Measurements from ENCODE around the gene WSCD1.

DNA sequence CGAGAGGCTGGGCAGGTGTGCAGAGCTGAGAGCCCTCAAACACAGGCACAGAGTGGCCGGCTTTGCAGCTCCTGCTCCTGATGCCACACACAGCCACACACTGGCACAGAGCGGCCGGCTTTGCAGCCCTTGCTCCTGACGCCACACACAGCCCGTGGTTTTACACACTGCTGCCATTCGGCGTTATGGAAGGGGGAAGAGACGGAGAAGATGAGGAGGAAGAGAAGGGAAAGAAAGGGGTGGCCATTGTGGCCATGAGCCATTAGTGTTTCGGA, 26.8 kb downstream of the WSCD1 start:
- TF ChIP-seq, protein P1, sequence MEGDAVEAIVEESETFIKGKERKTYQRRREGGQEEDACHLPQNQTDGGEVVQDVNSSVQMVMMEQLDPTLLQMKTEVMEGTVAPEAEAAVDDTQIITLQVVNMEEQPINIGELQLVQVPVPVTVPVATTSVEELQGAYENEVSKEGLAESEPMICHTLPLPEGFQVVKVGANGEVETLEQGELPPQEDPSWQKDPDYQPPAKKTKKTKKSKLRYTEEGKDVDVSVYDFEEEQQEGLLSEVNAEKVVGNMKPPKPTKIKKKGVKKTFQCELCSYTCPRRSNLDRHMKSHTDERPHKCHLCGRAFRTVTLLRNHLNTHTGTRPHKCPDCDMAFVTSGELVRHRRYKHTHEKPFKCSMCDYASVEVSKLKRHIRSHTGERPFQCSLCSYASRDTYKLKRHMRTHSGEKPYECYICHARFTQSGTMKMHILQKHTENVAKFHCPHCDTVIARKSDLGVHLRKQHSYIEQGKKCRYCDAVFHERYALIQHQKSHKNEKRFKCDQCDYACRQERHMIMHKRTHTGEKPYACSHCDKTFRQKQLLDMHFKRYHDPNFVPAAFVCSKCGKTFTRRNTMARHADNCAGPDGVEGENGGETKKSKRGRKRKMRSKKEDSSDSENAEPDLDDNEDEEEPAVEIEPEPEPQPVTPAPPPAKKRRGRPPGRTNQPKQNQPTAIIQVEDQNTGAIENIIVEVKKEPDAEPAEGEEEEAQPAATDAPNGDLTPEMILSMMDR (IDR thresholded peaks at IDR 0.05), result no peak
- no peak for TF ChIP-seq ZFX (IDR thresholded peaks at IDR 0.05; ENCODE audit: borderline replicate concordance)

All from 22Rv1 (cell line).